Stimulated activated CD4-positive, alpha-beta T cell treated with anti-CD3 and anti-CD28 coated beads, TNF-alpha, amount 100 ng/mL, for 4 hours (primary cell): ENCODE results near the gene KRT15.

ENCODE experiments used
- DNase-seq, 3 experiments: peaks; one replicate each; pipeline ENCODE4 v3.0.0-alpha.2; 2020; ENCODE audit warnings: low read depth in 3 of 3

Gene KRT15

DNA sequence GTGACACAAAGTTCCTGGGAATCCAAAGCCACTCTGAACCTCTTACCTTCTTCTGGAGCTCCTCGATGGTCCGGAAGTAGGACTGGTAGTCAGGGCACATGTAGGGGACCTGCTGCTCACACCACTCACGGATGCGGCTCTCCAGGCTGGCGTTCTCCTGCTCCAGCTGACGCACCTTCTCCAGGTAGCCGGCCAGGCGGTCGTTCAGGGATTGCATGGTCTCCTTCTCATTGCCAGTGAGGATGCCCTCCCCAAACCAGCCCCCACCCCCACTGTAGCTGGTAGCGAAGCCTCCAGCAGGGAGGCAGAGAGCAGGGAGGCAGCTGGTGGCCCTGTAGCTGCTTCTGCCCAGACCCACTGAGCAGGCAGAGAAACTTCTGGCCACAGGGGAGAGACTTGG, 38.1 kb downstream of the KRT15 start:
- no peak for DNase-seq

DNA sequence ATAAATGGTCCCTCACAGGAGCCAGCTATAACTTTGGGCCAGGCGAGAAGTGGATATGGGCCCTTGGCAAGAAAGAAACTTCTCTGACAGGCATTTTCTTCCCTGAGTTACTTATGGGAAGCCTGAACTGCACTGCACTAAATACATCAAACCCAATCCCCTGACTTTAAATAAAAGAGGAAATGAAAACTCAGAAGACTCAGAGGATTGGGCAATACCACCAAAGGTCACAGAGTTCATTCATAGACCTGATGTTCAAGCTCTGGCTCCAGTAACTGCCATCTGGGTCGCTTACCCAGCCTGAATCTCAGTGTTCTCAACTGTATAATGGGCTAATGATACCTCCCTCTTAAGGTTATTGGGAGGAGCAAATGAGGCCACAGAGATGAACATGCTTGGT, 38.6 kb downstream of the KRT15 start:
- DNase-seq: no peak

DNA sequence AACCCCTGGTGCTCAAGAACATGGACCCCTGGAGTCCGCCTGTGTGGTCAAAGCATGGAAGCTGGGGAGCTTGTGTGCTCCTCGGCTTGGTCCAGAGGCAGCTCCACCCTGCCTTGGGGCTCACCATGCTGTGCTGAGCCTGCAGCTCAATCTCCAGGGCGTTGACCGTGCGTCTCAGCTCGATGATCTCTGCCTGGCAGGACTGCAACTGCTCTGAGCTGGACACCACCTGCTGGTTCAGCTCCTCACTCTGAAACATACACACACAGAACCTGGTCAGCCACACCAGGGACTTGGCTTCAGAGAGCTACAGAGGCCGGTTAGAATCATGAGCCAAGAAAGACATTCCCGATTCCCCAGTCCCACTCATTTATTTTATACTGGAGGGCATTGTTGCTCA, 40.5 kb downstream of the KRT15 start:
- no peak for DNase-seq

- DNase-seq: no peak
Observed at GRCh38 chr17:41476866-41477815, 41.5 kb downstream of the KRT15 start.

DNA sequence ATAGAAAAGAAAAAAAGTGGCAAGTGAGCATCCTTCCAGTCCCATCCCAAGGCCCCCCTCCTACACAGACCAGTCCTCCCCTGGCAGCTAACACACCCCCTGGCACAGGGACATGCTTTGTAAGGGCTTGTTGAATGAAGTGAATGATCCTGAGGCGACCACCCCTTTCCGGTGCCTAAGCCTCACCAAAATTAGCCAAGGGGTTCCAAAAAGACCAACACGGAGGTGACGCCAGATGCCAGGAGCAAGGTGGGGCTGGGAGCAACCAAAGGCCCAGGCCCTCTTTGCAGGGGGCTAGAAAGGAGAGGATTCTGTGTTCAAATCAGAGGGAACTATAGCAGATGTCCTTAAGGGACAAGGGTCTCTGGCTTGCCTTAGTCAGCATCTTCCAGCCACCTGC, 43.3 kb downstream of the KRT15 start:
- DNase-seq: no peak

GRCh38 chr17:41474863-41475262, 43.8 kb downstream of the KRT15 start:
- no peak for DNase-seq

GRCh38 chr17:41468346-41468745, 50.3 kb downstream of the KRT15 start:
- DNase-seq: no peak

DNA sequence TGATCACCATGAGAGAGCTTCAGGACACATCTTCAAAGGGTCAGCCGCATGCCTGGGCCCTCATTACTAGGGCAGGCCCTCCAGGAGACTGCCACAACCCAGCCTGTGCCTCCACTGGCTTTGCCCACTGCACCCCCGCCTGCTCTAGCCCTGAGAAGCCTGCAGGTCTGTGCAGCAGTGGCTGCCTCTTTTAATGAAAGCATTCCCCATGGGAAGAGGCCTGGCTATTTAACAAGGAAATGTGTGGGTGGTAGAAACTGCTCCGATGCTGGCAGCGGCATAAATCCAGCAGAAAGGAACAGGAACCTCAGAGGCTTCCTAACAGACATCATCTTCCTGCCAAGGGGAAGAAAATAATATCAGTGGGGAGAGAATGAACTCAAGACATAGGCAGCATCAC, 51.1 kb downstream of the KRT15 start:
- no peak for DNase-seq

DNA sequence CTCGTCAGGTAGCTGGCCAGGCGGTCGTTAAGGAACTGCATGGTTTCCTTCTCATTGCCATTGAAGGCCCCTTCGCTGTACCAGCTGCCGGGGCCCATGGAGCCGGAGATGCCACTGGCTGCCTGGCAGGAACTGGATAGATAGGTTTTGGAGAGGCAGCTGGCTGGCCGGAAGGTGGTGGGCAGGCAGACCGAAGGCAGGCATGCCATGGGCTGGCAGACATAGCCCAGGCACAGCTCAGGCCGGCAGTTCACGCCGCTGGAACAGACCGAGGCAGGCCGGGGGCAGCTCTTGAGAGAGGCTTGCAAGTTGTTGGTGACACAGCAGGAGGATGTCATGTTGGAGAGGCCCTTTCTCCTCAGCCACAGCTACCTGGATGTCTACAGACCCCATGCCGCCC, 51.7 kb downstream of the KRT15 start, which contains the start of gene KRT32:
TSS of gene KRT32 (minus strand) at position 399 of the 400 bp plus-strand sequence. CDS start at position 338, 61 bp downstream.
- no peak for DNase-seq

- DNase-seq: no peak
Observed at GRCh38 chr17:41464682-41465081, 54.0 kb downstream of the KRT15 start.

DNA sequence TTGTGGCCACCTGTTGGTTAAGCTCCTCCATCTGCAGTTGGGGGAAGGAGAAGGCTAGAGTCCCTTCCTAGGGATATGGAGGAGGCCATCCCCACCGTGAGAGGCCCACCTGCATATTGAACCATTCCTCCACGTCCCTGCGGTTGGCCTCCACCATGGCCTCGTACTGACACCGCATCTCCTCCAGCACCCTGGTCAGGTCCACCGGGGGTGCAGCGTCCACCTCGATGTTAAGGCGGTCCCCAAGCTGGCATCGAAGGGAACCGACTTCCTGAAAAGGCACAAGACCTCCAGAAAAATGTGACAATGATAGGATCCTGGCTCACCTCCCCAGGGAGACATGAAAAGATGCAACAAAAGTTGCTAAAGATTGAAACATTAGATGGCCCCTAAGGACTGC, 54.5 kb downstream of the KRT15 start:
- DNase-seq: no peak

GRCh38 chr17:41463746-41464145, 54.9 kb downstream of the KRT15 start:
- no peak for DNase-seq
